ENCODE data around the gene LCOR.
"Not testable (repeated sequence)": the region's sequence is repeated elsewhere in the genome, so short reads cannot be mapped to it uniquely, and the experiment has no call there.

Gene LCOR

DNA sequence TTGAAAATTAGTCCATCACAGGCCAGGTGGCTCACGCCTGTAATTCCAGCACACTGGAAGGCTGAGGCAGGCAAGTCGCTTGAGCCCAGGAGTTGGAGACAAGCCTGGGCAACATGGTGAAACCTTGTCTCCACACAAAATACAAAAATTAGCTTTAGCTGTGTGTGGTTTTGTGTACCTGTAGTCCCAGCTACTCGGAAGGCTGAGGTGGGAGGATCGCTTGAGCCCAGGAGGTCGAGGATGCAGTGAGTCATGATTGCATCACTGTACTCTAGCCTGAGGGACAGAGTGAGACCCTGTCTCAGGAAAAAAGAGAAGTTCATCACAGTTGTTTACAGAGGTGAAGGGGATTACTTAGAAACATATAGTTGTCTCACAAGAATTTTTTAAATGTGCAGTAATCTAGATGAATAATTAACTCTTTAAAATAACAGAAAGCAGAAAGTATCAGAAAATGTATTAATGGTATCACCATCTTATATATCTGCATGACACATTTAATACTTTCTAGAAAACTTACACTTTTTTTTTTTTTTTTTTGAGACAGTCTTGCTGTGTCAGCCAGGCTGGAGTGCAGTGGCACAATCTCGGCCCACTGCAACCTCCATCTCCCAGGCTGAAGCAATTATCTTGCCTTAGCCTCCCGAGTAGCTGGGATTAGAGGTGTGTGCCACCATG lies 8.9 kb downstream of the LCOR start:
- DNase-seq = no peak

DNA sequence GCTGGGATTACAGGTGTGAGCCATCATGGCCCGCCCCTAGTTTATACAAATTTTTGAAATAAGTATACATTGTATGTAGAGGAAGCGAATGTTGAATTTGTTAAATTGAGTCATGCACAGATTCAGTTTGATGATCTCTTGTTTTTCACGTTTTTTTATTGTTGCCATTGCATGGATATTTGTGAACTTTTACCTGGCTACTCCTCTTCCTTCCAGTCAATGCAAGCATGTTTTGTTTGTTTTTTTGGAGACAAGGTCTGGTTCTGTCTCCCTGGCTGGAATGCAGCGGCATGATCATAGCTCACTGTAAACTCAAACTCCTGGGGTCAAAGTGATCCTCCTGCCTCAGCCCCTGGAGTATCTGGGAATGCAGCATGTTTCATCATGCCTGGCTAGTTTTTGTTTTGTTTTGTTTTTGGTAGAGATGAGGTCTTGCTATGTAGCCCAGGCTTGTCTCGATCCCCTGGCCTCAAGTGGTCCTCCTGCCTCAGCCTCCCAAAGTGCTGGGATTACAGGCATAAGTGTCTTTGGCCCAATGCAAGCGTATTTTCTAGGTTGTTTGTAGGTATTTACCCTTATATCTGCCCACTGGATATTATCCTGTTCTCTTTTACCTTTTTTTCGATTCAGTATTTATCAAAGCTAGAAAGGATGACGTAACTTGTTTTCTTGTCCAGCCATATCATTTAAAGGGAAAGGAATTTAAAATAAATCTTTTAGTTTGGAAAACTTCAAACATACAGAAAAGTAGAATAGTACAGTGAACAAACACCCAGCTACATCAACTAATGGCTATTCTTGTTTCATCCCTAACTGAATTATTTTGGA lies 11.0 kb downstream of the LCOR start:
- no peak for DNase-seq

GRCh38 chr10:96843823-96844222 lies 11.7 kb downstream of the LCOR start:
- DNase-seq = no peak

DNA sequence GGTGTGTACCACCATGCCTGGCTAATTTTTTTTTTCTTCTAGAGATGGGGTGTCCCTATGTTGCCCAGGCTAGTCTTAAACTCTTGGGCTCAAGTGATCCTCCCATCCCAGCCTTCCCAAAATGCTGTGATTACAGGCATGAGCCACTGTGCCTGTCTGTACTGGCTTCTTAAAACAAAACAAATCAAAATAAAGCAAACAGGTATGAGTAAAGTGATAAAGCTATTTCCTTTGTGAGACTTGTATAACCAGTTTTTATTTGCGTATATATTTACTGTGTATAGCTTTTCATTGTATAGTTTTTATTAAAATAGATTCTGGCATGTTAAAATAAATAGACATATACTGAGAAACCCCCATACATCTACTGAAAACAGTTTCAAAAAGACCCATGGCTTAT lies 14.3 kb downstream of the LCOR start:
- DNase-seq = no peak

- DNase-seq = no peak
These were observed 14.8 kb downstream of the LCOR start for GRCh38 chr10:96846926-96847325.

- DNase-seq = not testable (repeated sequence)
These were observed 15.3 kb downstream of the LCOR start for GRCh38 chr10:96847356-96847755.

DNA sequence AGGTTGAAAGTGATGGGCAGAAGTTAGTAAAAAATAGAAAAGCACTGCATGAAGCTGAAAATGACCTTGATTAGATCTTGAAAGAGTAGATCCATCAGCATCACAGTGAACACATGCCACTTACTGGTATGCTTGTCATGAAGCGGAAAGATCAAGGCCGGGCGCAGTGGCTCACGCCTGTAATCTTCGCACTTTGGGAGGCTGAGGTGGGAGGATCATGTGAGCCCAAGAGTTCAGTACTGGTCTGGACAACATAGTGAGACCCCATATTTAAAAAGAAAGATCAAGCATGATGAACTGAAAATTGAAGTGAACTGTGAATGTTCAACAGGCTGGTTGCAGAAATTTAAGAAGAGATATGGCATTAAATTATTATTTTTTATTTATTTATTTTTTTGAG lies 18.0 kb downstream of the LCOR start:
- DNase-seq = no peak

DNA sequence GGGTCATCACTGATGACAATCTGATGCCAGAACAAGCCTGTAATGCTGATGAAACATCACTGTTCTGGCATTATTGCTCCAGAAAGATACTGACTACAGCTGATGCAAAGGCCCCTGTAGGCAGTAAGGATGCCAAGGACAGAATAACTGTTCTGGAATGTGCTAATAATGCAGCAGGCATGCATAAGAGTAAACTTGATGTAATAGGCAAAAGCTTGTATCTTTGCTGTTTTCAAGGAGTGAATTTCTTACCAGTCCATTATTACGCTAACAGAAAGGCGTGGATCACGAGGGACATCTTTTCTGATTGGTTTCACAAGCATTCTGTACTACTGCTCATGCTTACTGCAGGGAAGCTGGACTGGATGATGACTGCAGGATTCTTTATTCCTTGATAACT lies 18.7 kb downstream of the LCOR start:
- DNase-seq = no peak

DNA sequence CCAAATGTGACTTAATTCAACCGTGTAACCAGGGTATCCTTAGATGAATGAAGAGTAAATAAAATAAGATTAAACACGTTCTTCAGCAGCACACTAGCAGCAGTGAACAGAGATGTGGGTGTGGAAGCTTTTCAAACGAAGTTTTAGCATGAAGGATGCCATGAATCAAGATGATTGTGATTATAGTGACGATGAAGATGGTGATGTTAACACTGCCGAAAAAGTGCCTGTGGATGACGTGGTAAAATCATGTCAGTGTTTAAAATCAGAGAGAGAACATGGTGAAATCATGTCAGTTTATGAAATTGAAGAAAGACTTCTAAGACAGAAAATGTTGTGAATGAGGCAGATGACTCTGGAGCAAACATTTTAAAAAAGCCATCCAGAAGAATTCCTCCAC lies 19.2 kb downstream of the LCOR start:
- DNase-seq = no peak

DNA sequence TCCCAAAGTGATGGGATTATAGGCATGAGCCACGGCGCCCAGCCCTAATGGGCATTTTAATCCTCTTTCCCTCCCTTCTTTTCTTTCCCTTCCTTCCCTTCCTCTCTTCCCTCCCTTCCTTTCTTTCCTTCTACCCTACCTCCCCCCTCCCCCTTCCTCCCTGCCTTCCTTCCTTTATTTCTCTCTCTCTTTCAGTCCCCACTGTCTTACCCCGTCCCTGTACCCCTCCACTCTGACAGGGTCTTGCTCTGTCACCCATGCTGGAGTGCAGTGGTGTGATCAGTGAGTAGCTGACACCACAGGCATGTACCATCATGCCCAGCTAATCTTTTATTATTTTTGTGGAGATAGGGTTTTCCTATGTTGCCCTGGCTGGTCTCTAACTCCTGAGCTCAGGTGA lies 24.2 kb downstream of the LCOR start:
- DNase-seq = no peak

- DNase-seq = no peak
These were observed 25.4 kb downstream of the LCOR start for GRCh38 chr10:96857301-96858012.

- DNase-seq = no peak
These were observed 26.1 kb downstream of the LCOR start for GRCh38 chr10:96858038-96858705.

DNA sequence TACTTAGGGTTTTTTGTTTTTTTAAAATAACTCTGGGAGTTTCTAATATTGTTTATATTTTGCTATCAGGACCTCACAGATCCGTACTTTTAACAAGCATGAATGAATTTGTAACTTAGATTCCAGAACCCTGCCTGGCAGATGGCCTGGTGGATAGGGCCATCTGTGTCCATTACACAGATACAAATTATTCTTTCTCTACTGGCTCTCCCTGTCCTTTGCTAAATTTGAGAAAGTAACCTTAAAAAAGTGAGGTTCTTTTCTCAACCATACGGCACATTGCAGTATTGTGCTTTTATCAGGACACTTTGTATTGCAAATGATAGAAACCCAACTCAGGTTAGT lies 26.6 kb downstream of the LCOR start:
- no peak for DNase-seq

DNA sequence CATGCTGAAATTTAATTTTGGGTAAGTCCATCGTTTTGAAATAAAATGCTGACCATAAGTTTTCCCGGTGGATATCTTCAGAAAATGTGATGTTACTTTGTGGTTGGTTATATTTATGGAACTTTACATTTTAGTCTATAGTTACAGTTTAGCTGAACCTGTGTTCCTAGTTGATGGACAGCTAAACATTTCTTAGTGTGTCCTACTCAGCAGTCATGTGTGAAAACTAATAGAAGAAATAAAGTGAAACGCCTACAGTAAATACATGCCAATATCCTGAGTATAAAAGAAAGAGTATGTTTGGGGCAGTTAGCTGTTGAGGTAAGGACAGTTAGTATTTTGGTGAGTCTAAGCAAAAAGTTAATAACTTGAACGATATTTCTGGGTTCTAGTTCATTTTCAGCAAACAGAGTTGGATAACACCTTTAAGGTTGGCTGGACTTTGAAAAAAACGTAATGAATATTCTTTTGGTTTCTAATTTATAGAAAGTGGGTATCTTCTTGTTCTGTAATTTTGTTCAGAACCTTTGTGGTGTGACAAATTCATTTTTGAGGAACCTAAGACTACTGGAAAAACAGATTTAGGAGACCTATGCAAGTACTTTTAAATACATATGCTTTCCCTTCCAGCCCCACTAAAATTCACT lies 28.7 kb downstream of the LCOR start:
- DNase-seq = no peak

DNA sequence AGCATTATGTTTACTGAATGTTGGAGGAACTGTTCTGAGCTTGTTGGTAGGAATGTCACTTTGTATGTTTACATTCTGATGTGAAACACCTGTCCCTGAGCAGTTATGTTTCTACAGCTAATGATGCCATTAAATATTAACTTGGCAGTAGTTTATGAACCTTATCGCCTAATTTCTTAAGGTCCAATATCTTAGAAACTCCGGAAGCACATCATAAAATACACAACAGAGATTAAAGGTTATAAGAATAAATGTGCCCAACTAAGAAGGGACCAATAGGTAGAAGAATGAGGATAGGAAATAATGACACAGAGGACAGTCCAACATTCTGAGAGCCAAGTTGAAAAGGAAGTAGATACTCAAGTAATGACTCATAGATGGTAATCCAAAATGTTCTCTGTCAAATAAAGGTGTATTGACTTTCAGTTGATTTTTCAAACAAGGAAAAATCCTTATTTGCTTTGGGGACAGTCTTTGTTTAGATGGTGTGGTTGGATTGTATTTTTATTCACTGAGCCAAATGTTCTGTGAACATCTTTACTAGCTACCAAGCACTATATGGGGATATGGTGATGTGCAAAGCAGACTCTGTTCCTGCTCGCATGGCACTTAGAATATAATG lies 31.9 kb downstream of the LCOR start:
- no peak for DNase-seq

GRCh38 chr10:96873086-96873485 lies 41.0 kb downstream of the LCOR start:
- DNase-seq = no peak

DNA sequence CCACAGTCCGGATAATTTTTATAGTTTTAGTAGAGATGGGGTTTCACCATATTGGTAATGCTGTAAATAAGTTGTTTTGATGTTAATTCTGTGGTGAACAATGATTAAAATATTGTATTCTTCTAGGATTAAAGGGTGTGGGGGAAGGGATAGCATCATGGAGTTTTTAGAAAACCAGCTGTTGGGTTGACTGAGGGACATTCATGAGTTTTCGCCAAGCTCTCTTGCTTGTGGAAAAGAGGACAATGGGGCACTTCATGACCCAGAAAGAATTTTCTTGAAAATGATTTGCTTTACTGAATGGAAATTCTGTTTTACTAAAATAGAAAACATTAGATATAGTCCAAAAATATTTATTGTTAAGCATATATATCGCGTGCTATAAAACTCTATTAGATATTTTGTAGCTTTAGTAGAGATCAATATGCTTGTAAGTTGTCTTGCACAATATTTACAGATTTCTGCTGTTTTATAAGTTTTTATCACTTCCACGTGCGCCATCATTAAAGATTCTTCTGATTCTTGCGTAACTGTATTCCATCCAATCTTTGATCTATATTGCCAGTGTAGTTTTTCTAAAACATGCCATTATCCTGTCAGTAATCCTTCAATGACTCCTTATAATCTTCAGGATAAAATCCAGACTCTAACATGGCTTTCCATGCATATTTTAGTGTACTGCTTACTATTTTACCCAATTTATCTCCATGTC lies 41.8 kb downstream of the LCOR start:
- DNase-seq = no peak

GRCh38 chr10:96878057-96878456 lies 46.0 kb downstream of the LCOR start:
- DNase-seq = no peak

DNA sequence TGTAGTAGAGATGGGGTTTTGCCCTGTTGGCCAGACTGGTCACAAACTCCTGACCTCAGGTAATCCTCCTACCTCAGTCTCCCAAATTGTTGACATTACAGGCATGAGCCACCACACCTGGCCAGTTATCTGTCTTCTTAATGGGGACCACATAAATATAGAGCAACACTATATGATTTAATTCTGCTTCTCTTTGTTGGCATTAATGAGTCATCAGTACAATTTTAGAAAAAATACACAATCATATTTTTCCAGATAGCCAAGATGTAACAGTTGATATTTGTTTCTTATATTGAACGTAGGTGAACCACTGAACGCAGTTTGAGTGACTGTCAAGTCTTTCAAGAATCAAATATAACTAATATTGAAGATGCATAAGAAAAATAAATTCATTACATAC lies 48.5 kb downstream of the LCOR start:
- DNase-seq = no peak

GRCh38 chr10:96889415-96890171 lies 57.5 kb downstream of the LCOR start:
- DNase-seq = no peak

GRCh38 chr10:96890172-96890513 lies 58.0 kb downstream of the LCOR start:
- no peak for DNase-seq
